ENCODE measurements around the gene KLF17.
A peak's percentile ranks its signal among the peaks of the same experiment; 100 is the strongest.

The KLF17 gene

GRCh38 chr1:44118682-44119081 is at the start of gene KLF17:
TSS of gene KLF17 (plus strand) at chr1:44118821. CDS start at chr1:44118908, 87 bp downstream.
- DNase-seq (ENCODE audit: low spot score), result no peak

GRCh38 chr1:44071461-44071860 is 47.2 kb upstream of the KLF17 start:
- DNase-seq (ENCODE audit: low spot score), result no peak

GRCh38 chr1:44072204-44072603 is 46.4 kb upstream of the KLF17 start:
- peak; percentile 88 for DNase-seq (ENCODE audit: low spot score)

- DNase-seq (ENCODE audit: low spot score), result no peak
These were observed 45.8 kb upstream of the KLF17 start for GRCh38 chr1:44072821-44073220.

- DNase-seq (ENCODE audit: low spot score), result no peak
These were observed 45.1 kb upstream of the KLF17 start for GRCh38 chr1:44073528-44073927.

- no peak for DNase-seq (ENCODE audit: low spot score)
These were observed 44.2 kb upstream of the KLF17 start for GRCh38 chr1:44074415-44074814.

- no peak for DNase-seq (ENCODE audit: low spot score)
These were observed 42.6 kb upstream of the KLF17 start for GRCh38 chr1:44076066-44076465.

- DNase-seq (ENCODE audit: low spot score), result no peak
These were observed 41.2 kb upstream of the KLF17 start for GRCh38 chr1:44077421-44077820.

- DNase-seq (ENCODE audit: low spot score), result no peak
These were observed 40.5 kb upstream of the KLF17 start for GRCh38 chr1:44078104-44078503.

GRCh38 chr1:44079566-44079965 is 39.1 kb upstream of the KLF17 start:
- no peak for DNase-seq (ENCODE audit: low spot score)

- DNase-seq (ENCODE audit: low spot score), result peak; percentile 77
These were observed 33.5 kb upstream of the KLF17 start for GRCh38 chr1:44084998-44085675.

GRCh38 chr1:44086692-44087474 is 31.7 kb upstream of the KLF17 start:
- DNase-seq (ENCODE audit: low spot score), result no peak

- DNase-seq (ENCODE audit: low spot score), result no peak
These were observed 29.1 kb upstream of the KLF17 start for GRCh38 chr1:44089371-44090048.

GRCh38 chr1:44090429-44091252 is 28.0 kb upstream of the KLF17 start:
- no peak for DNase-seq (ENCODE audit: low spot score)

- no peak for DNase-seq (ENCODE audit: low spot score)
These were observed 24.6 kb upstream of the KLF17 start for GRCh38 chr1:44094047-44094446.

- no peak for DNase-seq (ENCODE audit: low spot score)
These were observed 18.3 kb upstream of the KLF17 start for GRCh38 chr1:44100183-44100868.

- no peak for DNase-seq (ENCODE audit: low spot score)
These were observed 17.3 kb upstream of the KLF17 start for GRCh38 chr1:44101328-44101727.

- no peak for DNase-seq (ENCODE audit: low spot score)
These were observed 15.1 kb upstream of the KLF17 start for GRCh38 chr1:44103270-44104131.

GRCh38 chr1:44105810-44106209 is 12.8 kb upstream of the KLF17 start:
- no peak for DNase-seq (ENCODE audit: low spot score)

GRCh38 chr1:44108241-44108640 is 10.4 kb upstream of the KLF17 start:
- no peak for DNase-seq (ENCODE audit: low spot score)

- DNase-seq (ENCODE audit: low spot score), result no peak
These were observed 9.7 kb upstream of the KLF17 start for GRCh38 chr1:44108971-44109370.
